ACHN (cell line): ENCODE data around the gene LYPD3.
"Not testable (repeated sequence)": the region's sequence is repeated elsewhere in the genome, so short reads cannot be mapped to it uniquely, and the experiment has no call there.

ENCODE experiments used
- DNase-seq: peaks from one replicate; pipeline ENCODE4 v3.0.0-alpha.2; 2015
- in situ Hi-C: cut with HindIII; loops from 2 replicates; pipeline ENCODE4 v1.10.0; 2017; ENCODE audit warnings: low sequenced_read_pairs, low pct_ligation_motif_present, low pct_unique_long_range_greater_than_20kb

LYPD3 gene

DNA sequence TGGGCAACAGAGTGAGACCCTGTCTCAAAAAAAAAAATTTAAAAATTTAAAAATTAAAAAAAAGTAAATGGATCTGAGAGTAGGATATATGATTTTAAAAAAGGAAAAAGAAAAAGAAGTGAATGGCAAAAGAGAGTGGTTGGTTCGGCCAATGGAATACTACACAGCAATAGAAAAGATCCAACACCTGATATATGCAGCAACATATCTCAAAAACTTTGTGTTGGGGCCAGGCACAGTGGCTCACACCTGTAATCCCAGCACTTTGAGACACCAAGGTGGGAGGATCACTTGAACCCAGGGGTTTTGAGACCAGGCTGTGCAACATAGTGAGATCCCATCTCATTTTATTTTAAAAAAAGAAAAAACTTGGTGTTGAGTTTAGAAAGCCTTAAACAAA, 1.4 kb upstream of the LYPD3 start:
- in situ Hi-C loops: no loop called here
- no peak for DNase-seq

- DNase-seq: no peak
- in situ Hi-C loops: no loop called here
Observed at GRCh38 chr19:43464134-43464775, 1.2 kb downstream of the LYPD3 start.

- peak; percentile 84 for DNase-seq
- in situ Hi-C loops: no loop called here
Observed at GRCh38 chr19:43463381-43464133, 1.9 kb downstream of the LYPD3 start.

DNA sequence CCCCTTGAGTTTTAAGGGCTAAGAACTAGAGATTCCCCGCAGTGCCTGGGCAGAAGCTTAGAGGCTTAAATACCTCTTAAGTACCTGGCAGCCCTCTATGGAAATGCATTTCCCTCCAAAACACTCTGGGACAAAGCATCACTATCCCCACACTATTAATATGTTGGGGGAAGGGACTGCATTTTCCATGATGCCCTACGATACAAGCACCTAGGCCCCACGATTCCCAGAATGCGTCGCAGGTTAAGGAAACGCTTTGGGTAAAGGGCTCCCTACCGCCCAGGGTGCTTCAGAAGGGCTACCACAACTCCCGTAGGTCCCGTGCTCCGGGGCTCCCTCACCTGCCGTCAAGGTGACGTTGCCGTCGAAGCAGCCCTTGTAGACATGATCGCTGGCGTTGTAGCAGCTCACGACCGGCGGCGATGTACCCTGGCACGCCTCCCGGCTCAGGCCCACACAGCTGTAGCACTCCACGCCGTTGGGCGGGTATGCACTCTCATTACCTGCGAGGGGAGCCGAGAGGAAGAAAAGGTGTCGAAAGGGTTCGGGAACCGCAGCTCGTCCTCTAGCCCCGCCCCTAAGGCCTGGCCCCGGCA, 2.5 kb downstream of the LYPD3 start:
- in situ Hi-C loops: no loop called here
- no peak for DNase-seq

GRCh38 chr19:43462383-43462782, 3.0 kb downstream of the LYPD3 start:
- no peak for DNase-seq
- in situ Hi-C loops: no loop called here

DNA sequence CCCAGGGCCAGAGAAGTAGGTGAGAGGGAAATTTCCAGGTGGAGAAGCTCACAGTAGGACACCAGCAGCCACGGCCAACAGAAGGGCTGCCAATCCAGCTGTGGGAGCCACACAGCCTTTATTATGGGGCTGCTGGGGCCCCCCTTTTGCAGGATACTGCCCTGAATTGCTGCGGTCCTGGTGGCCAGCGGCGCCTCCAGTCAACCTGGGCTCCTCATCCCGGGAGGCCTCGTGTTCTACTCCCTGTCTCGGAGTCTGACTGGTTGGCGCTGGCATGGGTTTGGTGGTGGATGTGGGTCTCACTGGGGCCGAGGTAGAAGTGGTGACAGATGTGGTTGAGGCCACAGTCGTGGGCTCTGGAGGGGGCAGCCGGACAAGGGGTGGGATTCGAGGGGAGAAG, 4.1 kb downstream of the LYPD3 start:
- no peak for DNase-seq
- in situ Hi-C loops: no loop called here

DNA sequence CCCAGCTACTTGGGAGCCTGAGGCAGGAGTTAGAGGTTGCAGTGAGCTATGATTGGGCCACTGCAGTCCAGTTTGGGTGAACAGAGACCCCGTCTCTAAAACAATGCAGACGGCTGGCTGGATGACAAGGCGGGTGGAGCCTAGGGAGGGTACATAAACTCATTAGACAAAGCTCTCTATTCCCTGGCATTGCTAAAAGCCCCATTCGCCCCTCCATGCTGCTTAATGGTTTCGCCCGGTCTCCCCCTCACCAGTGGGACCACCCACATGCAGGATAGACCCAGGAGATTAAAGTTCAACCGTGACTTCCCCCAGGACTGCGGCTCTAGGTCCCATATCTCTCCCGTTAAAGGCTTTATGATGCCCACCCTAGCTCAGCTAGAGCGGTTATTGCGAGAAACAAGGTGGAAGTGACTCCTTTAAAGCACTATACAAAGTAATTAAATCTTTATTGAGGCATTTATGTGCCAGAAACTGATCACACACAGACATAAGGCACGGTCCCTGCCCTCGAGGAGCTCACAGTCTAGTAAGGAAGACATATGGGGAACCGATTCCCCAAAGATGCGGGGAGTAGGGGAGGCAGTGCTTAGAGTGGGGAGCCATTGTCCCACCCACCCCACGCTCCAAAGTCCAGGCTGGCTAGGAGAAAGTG, 4.9 kb downstream of the LYPD3 start:
- in situ Hi-C loops: no loop called here

GRCh38 chr19:43457809-43458208, 7.6 kb downstream of the LYPD3 start:
- in situ Hi-C loops: no loop called here
- DNase-seq: no peak

More for the DNA sequence above, 4.9 kb downstream of the LYPD3 start:
- no peak for DNase-seq

GRCh38 chr19:43455321-43456113, 9.9 kb downstream of the LYPD3 start:
- in situ Hi-C loops: no loop called here
- no peak for DNase-seq

GRCh38 chr19:43454031-43454430, 11.4 kb downstream of the LYPD3 start:
- in situ Hi-C loops: no loop called here
- DNase-seq: no peak

- no peak for DNase-seq
- in situ Hi-C loops: no loop called here
Observed at GRCh38 chr19:43452582-43452981, 12.8 kb downstream of the LYPD3 start.

DNA sequence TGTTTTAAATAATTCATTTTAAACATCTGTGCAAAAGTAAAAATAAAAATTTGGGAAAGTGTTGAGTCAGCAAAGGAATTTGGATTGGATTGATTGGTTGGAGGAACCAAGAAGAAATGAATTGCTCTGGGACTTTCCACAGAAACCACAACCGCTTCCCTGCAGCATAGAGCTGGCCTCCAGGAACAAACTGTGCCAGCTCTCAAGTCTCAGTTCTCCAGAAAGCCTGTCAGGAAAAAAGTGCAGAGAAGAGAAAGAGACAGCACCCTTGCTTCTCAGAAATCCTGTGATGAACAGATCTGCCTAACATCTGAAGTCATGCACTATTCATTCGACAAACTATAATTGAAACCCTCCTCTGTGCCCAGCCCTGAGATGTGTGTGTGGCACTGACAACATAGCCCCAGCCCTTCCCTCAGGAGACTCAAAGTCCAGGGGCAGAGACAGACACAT, 14.8 kb downstream of the LYPD3 start:
- in situ Hi-C loops: no loop called here
- DNase-seq: no peak

GRCh38 chr19:43447655-43448054, 17.8 kb downstream of the LYPD3 start:
- no peak for DNase-seq
- in situ Hi-C loops: no loop called here

- in situ Hi-C loops: no loop called here
- DNase-seq: peak; percentile 71
Observed at GRCh38 chr19:43446746-43447489, 18.5 kb downstream of the LYPD3 start.

DNA sequence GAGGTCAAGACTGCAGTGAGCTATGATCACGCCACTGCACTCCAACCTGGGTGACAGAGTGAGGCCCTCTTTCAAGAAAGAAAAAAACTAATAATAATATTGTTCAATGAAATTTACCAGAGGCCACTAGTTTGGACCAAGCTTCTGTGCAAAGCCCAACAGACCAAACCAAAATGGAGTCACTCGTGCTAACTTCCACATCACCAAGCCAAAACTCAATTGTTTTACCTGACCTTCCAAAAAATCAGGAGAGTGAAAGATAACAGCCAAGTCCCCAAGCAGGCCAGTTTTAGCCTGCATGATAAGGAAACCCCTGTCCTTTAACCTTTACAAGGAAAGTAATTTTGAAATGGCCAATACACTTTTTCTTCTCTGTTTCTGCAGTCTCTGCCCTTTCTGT, 20.0 kb downstream of the LYPD3 start:
- in situ Hi-C loops: no loop called here
- no peak for DNase-seq

- in situ Hi-C loops: no loop called here
- DNase-seq: peak; percentile 83
Observed at GRCh38 chr19:43444531-43445287, 20.7 kb downstream of the LYPD3 start.

DNA sequence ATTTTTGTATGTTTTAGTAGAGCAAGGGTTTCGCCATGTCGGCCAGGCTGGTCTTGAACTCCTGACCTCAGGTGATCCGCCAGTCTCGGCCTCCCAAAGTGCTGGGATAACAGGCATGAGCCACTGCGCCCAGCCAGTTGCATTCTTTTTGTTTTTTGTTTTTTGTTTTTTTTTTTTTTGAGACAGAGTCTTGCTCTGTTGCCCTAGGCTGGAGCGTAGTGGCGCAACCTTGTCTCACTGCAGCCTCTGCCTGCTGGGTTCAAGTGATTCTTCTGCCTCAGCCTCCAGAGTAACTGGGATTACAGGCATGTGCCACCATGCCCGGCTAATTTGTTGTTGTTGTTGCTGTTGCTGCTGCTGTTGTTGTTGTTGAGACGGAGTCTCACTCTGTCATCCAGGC, 21.3 kb downstream of the LYPD3 start:
- DNase-seq, in situ Hi-C loops: not testable (repeated sequence)
